HG03571 (cell line): Measurements from ENCODE around the gene SH3D19.
"Not testable (repeated sequence)": the region's sequence is repeated elsewhere in the genome, so short reads cannot be mapped to it uniquely, and the experiment has no call there.

Experiments used
- ATAC-seq: cut with Tn5 transposase; IDR thresholded peaks from one replicate; pipeline ENCODE4 v1.9.1; 2021; ENCODE audit not compliant: unreplicated experiment

Gene SH3D19

GRCh38 chr4:151322161-151322560, 3.2 kb downstream of the SH3D19 start:
- not testable (repeated sequence) for ATAC-seq

DNA sequence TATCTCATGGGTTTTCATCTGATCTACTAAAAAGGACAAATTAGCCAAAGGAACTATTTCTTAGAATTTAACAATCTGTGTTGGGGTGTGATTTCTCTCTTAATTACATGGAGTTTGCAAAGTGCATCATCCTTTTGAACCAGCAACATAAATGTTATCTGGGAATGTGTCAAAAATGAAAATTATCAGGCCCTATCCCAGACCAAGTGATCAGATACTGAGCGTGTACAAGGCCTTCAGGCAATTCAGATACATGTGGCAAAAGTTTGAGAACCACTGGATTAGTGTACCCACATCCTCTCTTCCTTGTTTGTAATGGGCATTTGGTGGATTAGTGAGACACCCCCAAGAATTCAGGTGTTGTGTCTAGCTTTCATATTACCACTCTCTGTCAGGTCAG, 3.8 kb downstream of the SH3D19 start:
- no peak for ATAC-seq

GRCh38 chr4:151319490-151319889, 5.9 kb downstream of the SH3D19 start:
- no peak for ATAC-seq

- ATAC-seq: no peak
These were observed 6.9 kb downstream of the SH3D19 start for GRCh38 chr4:151318307-151319006.

DNA sequence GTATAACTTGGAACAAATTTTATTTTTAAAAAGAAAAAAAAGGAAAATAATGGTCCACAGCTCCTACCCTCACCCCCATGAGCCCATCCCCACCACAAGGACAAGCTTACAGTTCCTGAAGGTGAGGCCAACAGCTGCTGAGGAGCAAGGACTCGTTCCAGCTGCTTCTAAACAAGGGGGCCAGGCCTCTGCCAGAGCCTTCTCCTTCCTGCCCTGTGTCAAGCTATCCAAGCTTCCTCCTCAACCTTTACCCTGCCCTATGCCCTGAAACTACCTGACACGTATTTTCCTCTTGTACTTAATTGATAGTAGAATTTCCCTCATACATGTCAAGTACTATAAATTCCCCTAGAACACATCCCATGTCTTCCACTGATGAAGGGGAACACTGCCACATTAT, 8.8 kb downstream of the SH3D19 start:
- ATAC-seq: no peak

DNA sequence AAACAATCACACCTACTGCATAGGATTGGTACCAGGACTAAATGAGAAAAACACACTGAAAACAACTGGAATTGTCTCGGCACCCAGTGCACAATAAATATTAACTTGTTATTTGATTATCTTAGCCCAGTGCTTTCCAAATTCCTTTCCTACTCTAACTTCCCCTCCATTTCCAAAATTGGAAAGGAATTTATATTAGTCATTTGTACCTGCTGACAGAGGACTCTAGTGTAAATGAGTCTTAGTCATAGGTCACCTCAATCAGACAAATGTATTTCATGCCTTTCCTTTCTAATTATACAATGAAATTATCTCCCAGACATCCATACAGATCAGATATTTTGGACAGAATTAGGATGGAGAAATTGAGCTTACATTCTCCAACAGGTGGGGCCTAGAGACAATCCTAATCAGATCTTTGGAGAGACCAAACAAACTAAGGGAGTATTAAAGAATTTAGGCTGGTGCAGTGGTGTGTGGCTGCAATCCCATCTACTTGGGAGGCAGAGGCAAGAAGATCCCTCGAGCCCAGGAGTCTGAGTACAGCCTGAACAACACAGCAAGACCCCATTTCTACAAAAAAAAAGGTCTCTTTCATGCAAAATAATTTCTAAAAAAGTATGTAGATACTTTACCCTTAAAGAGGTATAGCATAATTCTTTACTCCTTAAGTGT, 10.1 kb downstream of the SH3D19 start:
- ATAC-seq: no peak

DNA sequence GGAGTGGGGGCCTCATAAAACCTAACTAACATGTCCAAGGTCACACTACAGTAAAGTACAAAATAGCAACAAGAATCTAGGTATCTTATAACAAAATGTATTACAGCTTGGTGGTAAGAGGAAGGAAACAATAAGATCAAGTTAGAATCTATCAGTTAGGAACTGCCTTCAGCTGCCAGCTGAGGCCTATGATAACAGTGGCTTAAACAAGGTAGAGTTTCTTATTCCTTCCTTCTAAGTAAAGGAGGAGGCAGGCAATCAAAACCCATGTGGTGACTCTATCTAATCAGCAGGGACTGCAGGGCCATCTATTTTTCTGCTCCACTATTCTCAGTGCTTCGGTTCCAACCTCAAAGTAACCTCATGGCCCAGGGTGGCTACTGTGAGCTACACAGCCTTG, 10.9 kb downstream of the SH3D19 start:
- ATAC-seq: no peak

DNA sequence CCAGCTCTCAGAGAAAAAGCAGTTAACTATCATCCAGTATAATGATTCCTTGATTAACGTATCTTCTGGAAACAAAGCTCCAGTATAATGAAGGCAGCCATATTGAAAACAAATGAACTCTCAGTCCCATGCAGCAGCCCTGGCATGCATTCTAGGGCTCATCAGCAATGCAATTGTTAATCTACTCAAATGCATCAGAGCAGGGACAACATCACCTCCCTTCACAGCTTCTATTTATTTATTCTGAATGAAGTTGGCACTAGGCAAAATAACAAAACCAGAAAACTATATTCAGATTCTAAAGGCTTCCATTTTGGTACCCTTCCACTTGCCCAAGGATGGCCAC, 11.4 kb downstream of the SH3D19 start:
- ATAC-seq: no peak

DNA sequence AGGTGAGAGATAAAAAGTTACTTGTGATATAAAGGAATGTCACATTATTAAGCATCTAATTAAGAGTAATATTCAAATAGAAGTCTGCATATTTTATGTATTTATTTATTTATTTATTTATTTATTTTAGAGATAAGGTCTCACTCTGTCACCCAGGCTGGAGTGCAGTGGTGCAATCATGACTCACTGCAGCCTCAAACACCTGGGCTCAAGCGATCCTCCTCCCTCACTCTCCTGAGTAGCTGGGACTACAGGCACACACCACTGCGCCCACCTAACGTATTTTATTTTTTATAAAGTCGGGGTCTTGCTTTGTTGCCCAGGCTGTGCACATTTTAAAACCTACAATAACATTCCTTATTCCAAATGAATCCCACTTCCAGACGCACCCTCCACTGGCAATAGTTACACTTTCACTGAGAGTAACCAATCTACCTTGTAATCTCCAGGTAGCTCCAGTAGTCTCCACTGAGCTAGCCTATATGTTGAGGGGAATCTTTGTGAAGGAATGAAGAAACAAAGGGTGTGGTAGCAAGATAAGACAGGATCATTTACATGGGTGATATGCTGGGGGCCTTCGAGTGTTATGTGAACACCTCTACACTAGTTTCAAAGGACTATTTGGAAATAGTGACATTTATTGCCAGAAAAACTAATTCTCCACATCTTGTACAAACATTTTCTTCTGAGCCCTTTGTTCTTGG, 11.9 kb downstream of the SH3D19 start:
- ATAC-seq: no peak

GRCh38 chr4:151310124-151310728, 15.2 kb downstream of the SH3D19 start:
- ATAC-seq: no peak

- ATAC-seq: peak; percentile 61
These were observed 20.6 kb downstream of the SH3D19 start for GRCh38 chr4:151304755-151305154.

- no peak for ATAC-seq
These were observed 21.2 kb downstream of the SH3D19 start for GRCh38 chr4:151304226-151304625.

GRCh38 chr4:151302432-151302831, 23.0 kb downstream of the SH3D19 start:
- ATAC-seq: no peak

DNA sequence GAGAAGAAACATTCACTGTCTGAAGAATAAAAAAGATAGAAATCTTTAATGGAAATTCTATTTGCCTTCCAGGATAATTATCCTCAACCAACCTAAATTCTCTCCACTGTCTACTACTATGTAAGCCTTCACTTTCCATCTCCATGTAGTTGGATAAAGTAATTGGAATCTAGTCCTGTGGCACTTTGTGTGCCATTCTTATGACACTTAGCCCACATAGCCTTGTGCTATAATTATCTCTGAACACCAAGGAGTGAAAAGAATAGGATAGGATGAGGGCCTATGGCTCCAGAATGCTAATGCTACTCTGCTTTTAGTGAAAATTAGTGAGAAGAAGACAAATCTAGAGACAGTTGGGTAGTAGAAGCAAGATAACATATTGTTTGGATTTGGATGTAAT, 28.2 kb downstream of the SH3D19 start:
- no peak for ATAC-seq

- ATAC-seq: no peak
These were observed 29.2 kb downstream of the SH3D19 start for GRCh38 chr4:151296227-151296626.

DNA sequence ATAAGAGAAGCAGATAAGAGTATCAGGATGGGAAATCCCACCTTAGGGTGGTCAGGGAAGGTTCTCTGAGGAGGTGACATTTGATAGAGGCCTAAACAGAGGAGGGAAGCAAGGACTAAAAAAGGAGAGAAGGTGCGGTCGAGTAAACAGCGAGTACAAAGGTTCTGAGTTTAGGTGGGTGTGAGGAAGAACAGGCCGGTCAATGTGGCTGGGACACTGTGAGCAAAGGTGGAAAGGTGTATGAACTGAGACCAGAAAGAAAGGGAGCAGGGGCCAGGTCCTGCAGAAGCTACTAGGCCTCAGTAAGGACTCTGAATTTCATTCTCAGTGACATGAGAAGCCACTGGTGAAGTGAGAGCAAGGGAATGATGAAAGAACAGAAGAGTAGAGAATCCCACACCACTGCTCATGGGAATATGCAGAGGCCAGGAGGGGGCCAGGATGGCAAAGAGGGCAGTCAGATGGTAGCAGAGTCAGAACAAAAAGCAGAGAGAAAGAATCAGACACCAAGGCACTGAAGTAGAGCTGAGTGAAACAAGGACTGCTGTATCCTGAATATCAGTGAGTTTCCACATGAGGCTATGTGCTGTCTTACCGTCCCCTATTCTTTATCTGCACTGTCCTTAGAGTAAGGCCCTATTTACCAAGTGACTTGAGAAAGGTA, 30.4 kb downstream of the SH3D19 start:
- ATAC-seq: no peak

- no peak for ATAC-seq
These were observed 33.4 kb downstream of the SH3D19 start for GRCh38 chr4:151292038-151292437.

GRCh38 chr4:151291485-151291884, 33.9 kb downstream of the SH3D19 start:
- ATAC-seq: no peak

DNA sequence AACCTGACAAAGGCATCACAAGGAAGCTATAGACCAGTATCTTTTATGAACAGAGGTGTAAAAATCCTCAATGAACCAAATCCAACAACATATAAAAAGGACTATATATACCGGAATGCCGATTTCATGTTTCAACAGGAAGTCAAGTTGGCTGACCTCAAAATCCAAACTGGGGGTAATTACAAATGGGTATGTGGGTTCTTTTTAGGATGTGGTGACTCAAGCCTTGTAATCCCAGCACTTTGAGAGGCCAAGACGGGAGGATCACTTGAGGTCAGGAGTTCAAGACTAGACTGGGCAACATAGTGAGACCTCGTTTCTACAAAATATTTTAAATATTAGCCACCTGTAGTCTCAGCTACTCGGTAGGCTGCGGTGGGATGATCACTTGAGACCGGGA, 38.0 kb downstream of the SH3D19 start:
- no peak for ATAC-seq

GRCh38 chr4:151284534-151285245, 40.7 kb downstream of the SH3D19 start:
- ATAC-seq: no peak
